Testis (tissue), 2 donors: ENCODE results near the gene PLEKHD1.

Source experiments
- CTCF ChIP-seq, 3 experiments: fragments of 450-650 bp in 2 of 3; fragments of 200-600 bp in 1 of 3; sonication (generic) in 1 of 3; IDR thresholded peaks; one replicate each; pipeline ENCODE4 v1.5.1; 2016 to 2019; ENCODE audit warnings: antibody characterized with exemption in 3 of 3, mild to moderate bottlenecking in 2 of 3, moderate library complexity in 1 of 3
- POLR2A ChIP-seq: fragments of 450-650 bp; IDR thresholded peaks from one replicate; pipeline ENCODE4 v1.6.1; 2017; ENCODE audit warnings: antibody characterized with exemption, mild to moderate bottlenecking, moderate library complexity

- TF ChIP-seq CTCF (IDR thresholded peaks at IDR 0.05) (no peak), POLR2A (no peak)
These were observed 67.0 kb downstream of the PLEKHD1 start for GRCh38 chr14:69551511-69551910.
